K562 (cell line): Measurements from ENCODE around the gene DARS2. TPM values are rescaled to one million over a fixed set of nuclear protein-coding genes. Genes with fewer than 3 reads are reported as not detected.

Experiments
- ARID4B ChIP-seq: sonication (generic); formaldehyde crosslinking; IDR thresholded peaks from 2 replicates; pipeline ENCODE4 v1.8.0; 2022; ENCODE audit warnings: mild to moderate bottlenecking, missing genetic modification reagents
- ATF7 ChIP-seq: fragments of 450-650 bp; IDR thresholded peaks from 2 replicates; pipeline ENCODE4 v1.7.1; 2014; ENCODE audit warnings: mild to moderate bottlenecking, moderate library complexity
- CGGBP1 ChIP-seq: fragments of 250-450 bp; sonication (Bioruptor Pico); IDR thresholded peaks from 2 replicates; pipeline ENCODE4 v1.9.0; 2021; ENCODE audit warnings: mild to moderate bottlenecking
- CXXC5 ChIP-seq: fragments of 250-450 bp; sonication (Bioruptor Pico); IDR thresholded peaks from 2 replicates; pipeline ENCODE4 v1.8.0; 2022; ENCODE audit warnings: inconsistent platforms, mild to moderate bottlenecking, moderate library complexity
- DPF2 ChIP-seq: fragments of 450-650 bp; IDR thresholded peaks from 2 replicates; pipeline ENCODE4 v1.6.1; 2016
- E2F1 ChIP-seq: sonication (generic); formaldehyde crosslinking; IDR thresholded peaks from 2 replicates; pipeline ENCODE4 v1.8.1; 2023; ENCODE audit warnings: mild to moderate bottlenecking, missing genetic modification reagents, moderate library complexity
- FOSL1 ChIP-seq: fragments of 200-800 bp; sonication (Bioruptor generic); conservative IDR thresholded peaks from 2 replicates; pipeline ENCODE4 v1.6.1; 2016; ENCODE audit warnings: missing genetic modification characterization, missing compliant biosample characterization
- FUS ChIP-seq: fragments of 200-400 bp; formaldehyde crosslinking; optimal IDR thresholded peaks from 2 replicates; pipeline ENCODE3; 2017; ENCODE audit warnings: low read depth, low read length
- HOMEZ ChIP-seq: fragments of 250-450 bp; sonication (Bioruptor Pico); IDR thresholded peaks from 2 replicates; pipeline ENCODE4 v1.4.0; 2020; ENCODE audit warnings: mild to moderate bottlenecking, moderate library complexity
- IRF2 ChIP-seq: sonication (generic); formaldehyde crosslinking; IDR thresholded peaks from 2 replicates; pipeline ENCODE4 v1.8.1; 2022; ENCODE audit warnings: mild to moderate bottlenecking, missing genetic modification reagents
- JUNB ChIP-seq: fragments of 450-650 bp; formaldehyde crosslinking; conservative IDR thresholded peaks from 2 replicates; pipeline ENCODE4 v1.4.0; 2020; ENCODE audit warnings: mild to moderate bottlenecking
- KDM2B ChIP-seq: fragments of 250-450 bp; sonication (Bioruptor Pico); IDR thresholded peaks from 2 replicates; pipeline ENCODE4 v1.8.0; 2021; ENCODE audit warnings: mild to moderate bottlenecking, moderate library complexity
- LEF1 ChIP-seq: fragments of 450-650 bp; IDR thresholded peaks from 2 replicates; pipeline ENCODE4 v1.6.1; 2016; ENCODE audit warnings: mild to moderate bottlenecking
- NCOA6 ChIP-seq: fragments of 450-650 bp; IDR thresholded peaks from 2 replicates; pipeline ENCODE4 v1.6.1; 2017; ENCODE audit warnings: mild to moderate bottlenecking
- NFIC ChIP-seq: fragments of 450-650 bp; IDR thresholded peaks from 2 replicates; pipeline ENCODE4 v1.6.1; 2017; ENCODE audit warnings: mild to moderate bottlenecking, inconsistent platforms
- SMARCC2 ChIP-seq: fragments of 450-650 bp; IDR thresholded peaks from 2 replicates; pipeline ENCODE4 v1.6.1; 2017; ENCODE audit warnings: antibody characterized with exemption, moderate library complexity, mild to moderate bottlenecking, low read depth
- SREBF2 ChIP-seq: sonication (generic); formaldehyde crosslinking; IDR thresholded peaks from 2 replicates; pipeline ENCODE4 v1.4.0; 2020; ENCODE audit warnings: mild to moderate bottlenecking, missing genetic modification reagents
- ZHX1 ChIP-seq: fragments of 150-350 bp; conservative IDR thresholded peaks from 2 replicates; pipeline ENCODE4 v1.6.1; 2014; ENCODE audit warnings: low read length
- ZKSCAN8 ChIP-seq: fragments of 200-800 bp; sonication (Bioruptor generic); IDR thresholded peaks from 2 replicates; pipeline ENCODE4 v1.6.1; 2016; ENCODE audit warnings: missing genetic modification characterization, missing compliant biosample characterization
- polyA plus RNA-seq, 8 experiments: library from polyadenylated mRNA; depleted of rRNA in 4 of 8; stranded (reverse) in 5 of 8; unstranded in 3 of 8; fragments of >200 nt; fragmentation: Nextera tagmentation in 2 of 8; fragmentation: Illumina TruSeq in 1 of 8; extraction: Ambion mirVana in 2 of 8; extraction: Trizol in 1 of 8; gene quantifications; 2 replicates each; pipeline versions ENCODE4 v1.2.1 to v1.2.3, GENCODE V29; 2011 to 2014; ENCODE audit warnings: inconsistent platforms in 1 of 8, missing spikeins in 1 of 8
- total RNA-seq, 7 experiments: library from RNA; depleted of rRNA in 6 of 7; stranded (reverse); fragments of >200 nt in 6 of 7; fragmentation: Illumina TruSeq in 2 of 7; extraction: Trizol in 2 of 7; gene quantifications; 2 replicates each; pipeline versions ENCODE4 v1.2.1 to v1.2.3, GENCODE V29; 2011 to 2021; ENCODE audit warnings: low replicate concordance in 1 of 7

DARS2 gene
- total and polyA plus RNA-seq, 9 of the 15 experiments (the other 6 are each of a cell fraction or from before 2014, with no cell fraction given) = 36.4 to 96.7 (median 68.6) TPM

GRCh38 chr1:173824315-173825081 is at the start of gene DARS2, which contains the start of gene CENPL (continued):
- TF ChIP-seq ARID4B (CRISPR knock-in tag) (peak; percentile 84; the same call in 1 of the 2 replicates), IRF2 (no peak), KDM2B (CRISPR knock-in tag) (peak; percentile 91), ZKSCAN8 (CRISPR knock-in tag) (no peak), NFIC (peak; percentile 83), SREBF2 (CRISPR knock-in tag) (no peak), SMARCC2 (no peak), CXXC5 (CRISPR knock-in tag) (peak; percentile 99), NCOA6 (no peak), ZHX1 (peak; percentile 42; the same call in 1 of the 2 replicates), LEF1 (no peak; the same call in none of the 2 replicates), JUNB (CRISPR knock-in tag) (no peak), CGGBP1 (CRISPR knock-in tag) (no peak), ATF7 (peak; percentile 82), FOSL1 (tag) (peak; percentile 58), FUS (no peak), DPF2 (peak; percentile 71), E2F1 (CRISPR knock-in tag) (peak; percentile 66; the same call in 1 of the 2 replicates), HOMEZ (no peak)
